A673 (cell line): ENCODE results near the gene AAMP. TPM values are rescaled to one million over a fixed set of nuclear protein-coding genes. Genes with fewer than 3 reads are reported as not detected.

ENCODE experiments used
- BruUV-seq: library from RNA; stranded (reverse); fragments of 400-500 nt; replicated peaks from 2 replicates; lab custom pipeline; 2021; lab: Mats Ljungman, UMichigan
- CTCF ChIA-PET: fragments of 300-600 bp; sonication (Branson Sonifier 250); formaldehyde crosslinking; loops from one replicate; lab custom pipeline; 2022; ENCODE audit warnings: antibody characterized with exemption; lab: Charles Lee
- POLR2A ChIA-PET: fragments of 300-600 bp; sonication (Branson Sonifier 250); formaldehyde crosslinking; loops from one replicate; lab custom pipeline; 2022; ENCODE audit warnings: antibody characterized with exemption; ENCODE audit not compliant: low non-redundant PET; lab: Charles Lee
- DNase-seq: peaks from one replicate; pipeline ENCODE4 v3.0.0-alpha.2; 2015; ENCODE audit warnings: low spot score
- H3K27ac ChIP-seq: fragments of 200-600 bp; sonication (generic); 2 replicates; pipeline ENCODE4 v1.5.1; 2016; ENCODE audit warnings: mixed run types, low read depth, mild to moderate bottlenecking, mixed read lengths, antibody characterized with exemption, low read length; ENCODE audit not compliant: poor library complexity, severe bottlenecking
- H3K27me3 ChIP-seq: fragments of 200-600 bp; sonication (generic); replicated peaks from 2 replicates; pipeline ENCODE4 v1.6.1; 2017; ENCODE audit warnings: mixed run types, low read depth, mild to moderate bottlenecking, mixed read lengths, antibody characterized with exemption, low read length; ENCODE audit not compliant: insufficient read depth, poor library complexity
- H3K36me3 ChIP-seq: fragments of 200-600 bp; sonication (generic); 2 replicates; pipeline ENCODE4 v1.6.1; 2016; ENCODE audit warnings: mixed run types, mild to moderate bottlenecking, mixed read lengths, antibody characterized with exemption, low read length; ENCODE audit not compliant: insufficient read depth, poor library complexity, severe bottlenecking
- H3K4me1 ChIP-seq: fragments of 200-600 bp; sonication (generic); 2 replicates; pipeline ENCODE4 v1.6.1; 2017; ENCODE audit warnings: mixed run types, mild to moderate bottlenecking, mixed read lengths, antibody characterized with exemption, low read length; ENCODE audit not compliant: insufficient read depth, poor library complexity, severe bottlenecking
- H3K4me3 ChIP-seq: fragments of 200-600 bp; sonication (generic); 2 replicates; pipeline ENCODE4 v1.5.1; 2016; ENCODE audit warnings: low read depth, mixed run types, mild to moderate bottlenecking, mixed read lengths, low read length; ENCODE audit not compliant: poor library complexity, severe bottlenecking
- H3K9me3 ChIP-seq: fragments of 200-600 bp; sonication (generic); 2 replicates; pipeline ENCODE4 v1.6.1; 2016; ENCODE audit warnings: mixed run types, low read depth, mild to moderate bottlenecking, mixed read lengths, antibody characterized with exemption, low read length; ENCODE audit not compliant: poor library complexity, severe bottlenecking
- CTCF ChIP-seq: fragments of 300-800, 200-600 bp; sonication (generic); conservative IDR thresholded peaks from 2 replicates; pipeline ENCODE4 v1.5.1; 2017; ENCODE audit warnings: low read depth, mild to moderate bottlenecking, antibody characterized with exemption, low read length, moderate library complexity, mixed read lengths
- EZH2 ChIP-seq: fragments of 200-600 bp; sonication (generic); IDR thresholded peaks from 2 replicates; pipeline ENCODE4 v1.6.1; 2017; ENCODE audit warnings: borderline replicate concordance, low read depth, mild to moderate bottlenecking, mixed read lengths, antibody characterized with exemption, low read length; ENCODE audit not compliant: poor library complexity, severe bottlenecking
- intact Hi-C: fragments of 100-400 bp; cut with micrococcal nuclease; formaldehyde crosslinking; loops from one replicate; pipeline ENCODE4 v1.10.0; 2022; ENCODE audit not compliant: unreplicated experiment
- total RNA-seq: library from RNA; stranded (reverse); gene quantifications from 2 replicates; pipeline ENCODE4 v1.2.3, GENCODE V29; 2021

Gene AAMP
- total RNA-seq, 1 experiment from 2014 or later: 74.7 TPM

DNA sequence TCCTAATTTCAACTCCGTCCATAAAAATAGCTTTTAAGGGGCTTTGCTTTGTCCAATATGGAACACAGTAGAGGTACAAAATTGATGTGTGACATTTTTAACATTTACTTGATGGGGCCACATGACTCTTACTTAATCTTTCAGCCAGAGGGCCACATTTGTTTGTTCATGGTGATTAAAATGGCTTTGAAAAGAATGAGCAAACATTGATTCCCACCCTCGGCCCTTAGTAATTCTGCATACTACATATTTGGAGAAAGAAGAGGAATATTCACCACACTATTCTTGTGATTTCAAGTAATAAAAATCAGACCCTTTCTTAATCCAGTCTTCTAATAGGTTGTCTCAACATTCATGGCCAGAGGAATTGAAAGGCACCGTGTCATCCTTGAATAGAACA is 35.4 kb downstream of the AAMP start:
- H3K4me3 ChIP-seq: no peak overlapping the region
- POLR2A ChIA-PET: no interaction called here
- no peaks in the 10 kb centered on the region for H3K27me3 ChIP-seq
- peaks cover 85% of the 10 kb centered on the region for H3K36me3 ChIP-seq
- H3K9me3 ChIP-seq: no peaks in the 10 kb centered on the region
- no peak for TF ChIP-seq CTCF
- no peak for TF ChIP-seq EZH2
- intact Hi-C loops: no loop called here
- DNase-seq: no peak
- no TSS peak for BruUV-seq
- CTCF ChIA-PET: no interaction called here
- no peak overlapping the region for H3K27ac ChIP-seq
- H3K4me1 ChIP-seq: peaks cover 13% of the 10 kb centered on the region

GRCh38 chr2:218233543-218233942 is 36.4 kb downstream of the AAMP start:
- H3K27ac ChIP-seq: no peak overlapping the region
- BruUV-seq: no TSS peak
- DNase-seq: no peak

DNA sequence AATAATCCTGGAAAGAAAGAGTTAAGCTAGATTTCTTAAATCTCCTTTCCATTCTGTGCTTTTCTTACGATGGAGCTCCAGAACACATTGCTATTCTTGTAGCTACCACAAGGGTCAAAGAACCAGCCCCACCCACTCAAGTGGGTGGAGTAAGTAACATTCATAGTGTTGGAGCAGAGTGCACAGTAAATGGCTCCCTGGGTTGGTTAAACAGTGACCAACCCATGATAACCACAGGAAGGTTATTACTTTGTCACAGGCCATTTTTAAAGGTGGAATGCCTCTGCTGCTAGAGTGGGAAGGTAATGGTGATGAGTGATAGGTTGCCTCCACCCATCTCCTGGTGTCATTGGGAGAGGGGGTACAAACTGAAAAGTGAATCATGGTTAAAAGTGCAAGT is 39.1 kb downstream of the AAMP start:
- H3K4me1 ChIP-seq: peaks cover 25% of the 10 kb centered on the region
- DNase-seq: peak; percentile 57
- H3K27ac ChIP-seq: peak overlapping the region; percentile 96
- peaks cover 76% of the 10 kb centered on the region for H3K36me3 ChIP-seq
- no TSS peak for BruUV-seq
- intact Hi-C loops: no loop called here
- ChIA-PET CTCF (interaction anchor here (0.7 kb wide), 1 partner anchor 198 kb away, joined by 3 read pairs; no protein-coding TSS in a partner anchor), POLR2A (no interaction called here)
- H3K9me3 ChIP-seq: no peaks in the 10 kb centered on the region
- no peaks in the 10 kb centered on the region for H3K27me3 ChIP-seq
- H3K4me3 ChIP-seq: no peak overlapping the region
- TF ChIP-seq EZH2: no peak
- peak; percentile 28 for TF ChIP-seq CTCF

More at GRCh38 chr2:218233543-218233942, 36.4 kb downstream of the AAMP start:
- H3K4me1 ChIP-seq: peaks cover 22% of the 10 kb centered on the region
- H3K27me3 ChIP-seq: no peaks in the 10 kb centered on the region
- H3K9me3 ChIP-seq: no peaks in the 10 kb centered on the region
- H3K36me3 ChIP-seq: peaks cover 81% of the 10 kb centered on the region
- ChIA-PET POLR2A (interaction anchor here (0.6 kb wide), 1 partner anchor 21 kb away, joined by 4 read pairs; no protein-coding TSS in a partner anchor), CTCF (interaction anchor here (0.6 kb wide), 1 partner anchor 13 kb away, joined by 3 read pairs; no protein-coding TSS in a partner anchor)
- H3K4me3 ChIP-seq: no peak overlapping the region
- intact Hi-C loops: no loop called here
- TF ChIP-seq EZH2 (no peak), CTCF (no peak)
